A375 (cell line): Measurements from ENCODE around the gene SYNPO. TPM values are rescaled to one million over a fixed set of nuclear protein-coding genes. Genes with fewer than 3 reads are reported as not detected.

Source experiments
- total RNA-seq: library from RNA; depleted of rRNA; stranded (reverse); fragments of >200 nt; shearing (Covaris generic); gene quantifications from 2 replicates; pipeline ENCODE4 v1.2.3, GENCODE V29; 2014; rRNA removed

Gene SYNPO, protein sequence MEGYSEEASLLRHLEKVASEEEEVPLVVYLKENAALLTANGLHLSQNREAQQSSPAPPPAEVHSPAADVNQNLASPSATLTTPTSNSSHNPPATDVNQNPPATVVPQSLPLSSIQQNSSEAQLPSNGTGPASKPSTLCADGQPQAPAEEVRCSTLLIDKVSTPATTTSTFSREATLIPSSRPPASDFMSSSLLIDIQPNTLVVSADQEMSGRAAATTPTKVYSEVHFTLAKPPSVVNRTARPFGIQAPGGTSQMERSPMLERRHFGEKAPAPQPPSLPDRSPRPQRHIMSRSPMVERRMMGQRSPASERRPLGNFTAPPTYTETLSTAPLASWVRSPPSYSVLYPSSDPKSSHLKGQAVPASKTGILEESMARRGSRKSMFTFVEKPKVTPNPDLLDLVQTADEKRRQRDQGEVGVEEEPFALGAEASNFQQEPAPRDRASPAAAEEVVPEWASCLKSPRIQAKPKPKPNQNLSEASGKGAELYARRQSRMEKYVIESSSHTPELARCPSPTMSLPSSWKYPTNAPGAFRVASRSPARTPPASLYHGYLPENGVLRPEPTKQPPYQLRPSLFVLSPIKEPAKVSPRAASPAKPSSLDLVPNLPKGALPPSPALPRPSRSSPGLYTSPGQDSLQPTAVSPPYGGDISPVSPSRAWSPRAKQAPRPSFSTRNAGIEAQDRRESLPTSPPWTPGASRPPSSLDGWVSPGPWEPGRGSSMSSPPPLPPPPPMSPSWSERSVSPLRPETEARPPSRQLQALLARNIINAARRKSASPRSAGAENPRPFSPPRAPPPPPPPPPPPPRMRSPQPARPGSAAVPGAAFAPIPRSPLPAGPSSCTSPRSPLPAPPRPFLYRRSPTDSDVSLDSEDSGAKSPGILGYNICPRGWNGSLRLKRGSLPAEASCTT
- 4.1 and 4.7 TPM in 2 replicates for total RNA-seq

GRCh38 chr5:150640311-150641005 lies at the start of gene SYNPO:
SYNPO (plus strand) TSS chr5:150640660; CDS start chr5:150648276, 7,616 bp downstream.

GRCh38 chr5:150661086-150661485 lies 20.6 kb downstream of the SYNPO start, which contains the start of gene MYOZ3:
MYOZ3 (plus strand) TSS chr5:150661251; CDS start chr5:150662942, 1,691 bp downstream.

GRCh38 chr5:150700594-150701377 lies 60.3 kb downstream of the SYNPO start, which contains the start of gene RBM22:
RBM22 (minus strand) TSS chr5:150701062; CDS start chr5:150700985, 77 bp downstream.

Other genes with a start within 250 kb of the SYNPO start
- gene CD74, start 227.8 kb upstream of the SYNPO start, total RNA-seq = 1,665 and 1,791 TPM in 2 replicates
- gene RPS14, start 190.9 kb upstream of the SYNPO start, total RNA-seq = 3,988 and 4,239 TPM in 2 replicates
- 14.9 and 28.7 TPM in 2 replicates for gene NDST1, start 132.5 kb upstream of the SYNPO start, total RNA-seq
- not detected in 2 replicates for gene MYOZ3, start 20.6 kb downstream of the SYNPO start, total RNA-seq
- 43.1 and 47.6 TPM in 2 replicates for gene RBM22, start 60.4 kb downstream of the SYNPO start, total RNA-seq
- gene DCTN4, start 118.4 kb downstream of the SYNPO start, total RNA-seq = 34.5 and 39.9 TPM in 2 replicates
- 2.9 and 5.3 TPM in 2 replicates for gene SMIM3, start 138.1 kb downstream of the SYNPO start, total RNA-seq
- gene IRGM, start 205.9 kb downstream of the SYNPO start, total RNA-seq = not detected in 2 replicates